Activated CD8-positive, alpha-beta T cell treated with anti-CD3 and anti-CD28 coated beads for 36 hours (primary cell): ENCODE results near the gene PKNOX2. TPM values are rescaled to one million over a fixed set of nuclear protein-coding genes. Genes with fewer than 3 reads are reported as not detected.

Source experiments
- ATAC-seq: fragments of 200-7000 bp; cut with Tn5 transposase; one replicate; pipeline ENCODE4 v1.10.0; 2021; ENCODE audit warnings: mild to moderate bottlenecking, moderate library complexity
- CTCF ChIA-PET: fragments of 350-600 bp; sonication (Branson Sonifier 250); formaldehyde crosslinking; loops from one replicate; lab custom pipeline; 2021; ENCODE audit warnings: antibody characterized with exemption; lab: Charles Lee
- POLR2A ChIA-PET: fragments of 350-600 bp; sonication (Branson Sonifier 250); formaldehyde crosslinking; loops from one replicate; lab custom pipeline; 2021; ENCODE audit warnings: antibody characterized with exemption; lab: Charles Lee
- DNase-seq: peaks from one replicate; pipeline ENCODE4 v3.0.0-alpha.2; 2020
- H3K27ac Mint-ChIP-seq: one replicate; pipeline ENCODE4 v1.8.0; 2021; ENCODE audit warnings: mild to moderate bottlenecking, mixed read lengths
- H3K27me3 Mint-ChIP-seq: one replicate; pipeline ENCODE4 v1.8.0; 2021; ENCODE audit warnings: mixed read lengths
- H3K36me3 Mint-ChIP-seq: one replicate; pipeline ENCODE4 v1.8.0; 2021; ENCODE audit warnings: low read depth, mixed read lengths
- H3K4me1 Mint-ChIP-seq: one replicate; pipeline ENCODE4 v1.8.0; 2021; ENCODE audit warnings: low read depth, mixed read lengths
- H3K4me3 Mint-ChIP-seq: one replicate; pipeline ENCODE4 v1.8.0; 2021; ENCODE audit warnings: mild to moderate bottlenecking, moderate library complexity, mixed read lengths
- H3K9me3 Mint-ChIP-seq: one replicate; pipeline ENCODE4 v1.8.0; 2021; ENCODE audit warnings: mixed read lengths
- intact Hi-C: fragments of 100-400 bp; cut with micrococcal nuclease; formaldehyde crosslinking; loops from one replicate; pipeline ENCODE4 v1.10.0; 2022
- total RNA-seq, 2 experiments: library from RNA; stranded (reverse); gene quantifications; one replicate each; pipeline ENCODE4 v1.2.3, GENCODE V29; 2021
- TF ChIP-seq, protein P1 (sequence below): fragments of 200-600 bp; IDR thresholded peaks from one replicate; pipeline ENCODE4 v1.8.0; 2022; ENCODE audit warnings: antibody characterized with exemption, mild to moderate bottlenecking

PKNOX2 gene
- total RNA-seq, 2 experiments from 2014 or later: not detected

GRCh38 chr11:125193841-125194240 is 29.3 kb downstream of the PKNOX2 start:
- Mint-ChIP-seq H3K36me3 (no peaks in the 10 kb centered on the region), H3K27me3 (peaks cover 34% of the 10 kb centered on the region), H3K9me3 (no peaks in the 10 kb centered on the region), H3K4me3 (no peak overlapping the region), H3K4me1 (no peaks in the 10 kb centered on the region), H3K27ac (no peak overlapping the region)
- ATAC-seq (no peak), DNase-seq (no peak)
- TF ChIP-seq, protein P1, sequence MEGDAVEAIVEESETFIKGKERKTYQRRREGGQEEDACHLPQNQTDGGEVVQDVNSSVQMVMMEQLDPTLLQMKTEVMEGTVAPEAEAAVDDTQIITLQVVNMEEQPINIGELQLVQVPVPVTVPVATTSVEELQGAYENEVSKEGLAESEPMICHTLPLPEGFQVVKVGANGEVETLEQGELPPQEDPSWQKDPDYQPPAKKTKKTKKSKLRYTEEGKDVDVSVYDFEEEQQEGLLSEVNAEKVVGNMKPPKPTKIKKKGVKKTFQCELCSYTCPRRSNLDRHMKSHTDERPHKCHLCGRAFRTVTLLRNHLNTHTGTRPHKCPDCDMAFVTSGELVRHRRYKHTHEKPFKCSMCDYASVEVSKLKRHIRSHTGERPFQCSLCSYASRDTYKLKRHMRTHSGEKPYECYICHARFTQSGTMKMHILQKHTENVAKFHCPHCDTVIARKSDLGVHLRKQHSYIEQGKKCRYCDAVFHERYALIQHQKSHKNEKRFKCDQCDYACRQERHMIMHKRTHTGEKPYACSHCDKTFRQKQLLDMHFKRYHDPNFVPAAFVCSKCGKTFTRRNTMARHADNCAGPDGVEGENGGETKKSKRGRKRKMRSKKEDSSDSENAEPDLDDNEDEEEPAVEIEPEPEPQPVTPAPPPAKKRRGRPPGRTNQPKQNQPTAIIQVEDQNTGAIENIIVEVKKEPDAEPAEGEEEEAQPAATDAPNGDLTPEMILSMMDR: no peak
- CTCF ChIA-PET: no interaction called here
- intact Hi-C loops: no loop called here
- POLR2A ChIA-PET: no interaction called here

DNA sequence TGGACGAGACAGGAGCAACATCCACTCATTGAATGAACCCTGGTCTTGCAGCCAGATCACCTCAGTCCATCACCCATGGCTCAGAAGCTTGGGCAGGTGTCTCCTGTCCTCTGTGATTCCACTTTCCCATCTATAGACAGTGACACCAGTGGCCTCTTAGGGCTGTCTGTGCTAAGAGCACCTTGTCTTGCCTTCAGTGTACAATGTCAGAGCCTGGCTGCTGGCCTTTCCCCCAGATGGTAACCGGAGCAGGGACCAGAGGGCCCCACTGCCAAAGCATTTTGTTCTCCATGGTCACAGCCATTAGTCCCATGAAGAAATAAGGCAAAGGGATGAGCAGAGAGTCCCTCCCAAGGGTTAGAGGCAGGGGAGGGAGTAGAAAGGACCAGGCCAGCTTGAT is 35.4 kb downstream of the PKNOX2 start:
- Mint-ChIP-seq H3K36me3 (no peaks in the 10 kb centered on the region), H3K27me3 (peaks cover 11% of the 10 kb centered on the region), H3K4me3 (no peak overlapping the region), H3K4me1 (no peaks in the 10 kb centered on the region), H3K9me3 (no peaks in the 10 kb centered on the region), H3K27ac (no peak overlapping the region)
- ATAC-seq: no peak
- TF ChIP-seq, protein P1: no peak
- POLR2A ChIA-PET: no interaction called here
- CTCF ChIA-PET: no interaction called here
- intact Hi-C loops: no loop called here
- DNase-seq: no peak

GRCh38 chr11:125200441-125200840 is 35.9 kb downstream of the PKNOX2 start:
- peaks cover 12% of the 10 kb centered on the region for H3K27me3 Mint-ChIP-seq
- ChIA-PET POLR2A (no interaction called here), CTCF (no interaction called here)
- H3K4me3 Mint-ChIP-seq: no peak overlapping the region
- no peaks in the 10 kb centered on the region for H3K4me1 Mint-ChIP-seq
- no peak for ATAC-seq
- no peaks in the 10 kb centered on the region for H3K9me3 Mint-ChIP-seq
- TF ChIP-seq, protein P1: no peak
- DNase-seq: no peak
- no peaks in the 10 kb centered on the region for H3K36me3 Mint-ChIP-seq
- intact Hi-C loops: no loop called here
- H3K27ac Mint-ChIP-seq: no peak overlapping the region

GRCh38 chr11:125201525-125202141 is 37.1 kb downstream of the PKNOX2 start:
- H3K4me1 Mint-ChIP-seq: no peaks in the 10 kb centered on the region
- no peak overlapping the region for H3K4me3 Mint-ChIP-seq
- no peak for ATAC-seq

DNA sequence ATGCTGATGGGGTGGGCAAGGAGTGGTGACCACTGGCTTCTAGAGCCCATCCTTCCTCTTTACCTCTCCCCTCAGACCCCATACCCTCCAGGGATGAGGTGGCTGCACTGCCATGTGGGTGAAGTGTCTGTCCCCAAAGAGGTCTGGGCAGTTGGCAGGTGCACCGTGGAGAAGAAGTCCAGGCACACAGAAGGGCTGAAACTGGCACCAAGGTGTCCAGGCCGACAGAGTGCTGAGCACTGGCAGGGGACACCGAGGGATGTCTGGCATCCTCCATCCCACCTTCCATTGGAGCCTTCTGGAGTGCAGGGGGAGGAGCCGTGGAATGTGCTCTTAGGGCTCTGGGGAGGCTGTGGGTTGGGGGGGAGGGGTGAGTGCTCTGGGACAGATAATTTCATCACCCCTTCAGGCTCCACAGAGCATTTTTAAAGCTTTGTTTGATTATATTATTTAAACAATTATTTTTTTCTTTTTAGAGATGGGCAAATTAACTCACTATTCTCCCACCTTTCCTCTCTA is 37.9 kb downstream of the PKNOX2 start:
- no peaks in the 10 kb centered on the region for H3K4me1 Mint-ChIP-seq
- no peak for DNase-seq
- TF ChIP-seq, protein P1: no peak
- no peak for ATAC-seq
- H3K36me3 Mint-ChIP-seq: no peaks in the 10 kb centered on the region
- peaks cover 12% of the 10 kb centered on the region for H3K27me3 Mint-ChIP-seq
- CTCF ChIA-PET: no interaction called here
- H3K9me3 Mint-ChIP-seq: no peaks in the 10 kb centered on the region
- intact Hi-C loops: no loop called here
- POLR2A ChIA-PET: no interaction called here
- H3K4me3 Mint-ChIP-seq: no peak overlapping the region
- H3K27ac Mint-ChIP-seq: no peak overlapping the region

More at GRCh38 chr11:125201525-125202141, 37.1 kb downstream of the PKNOX2 start:
- no peaks in the 10 kb centered on the region for H3K9me3 Mint-ChIP-seq
- POLR2A ChIA-PET: no interaction called here
- H3K27ac Mint-ChIP-seq: no peak overlapping the region
- CTCF ChIA-PET: no interaction called here
- H3K36me3 Mint-ChIP-seq: no peaks in the 10 kb centered on the region
- intact Hi-C loops: no loop called here
- peaks cover 12% of the 10 kb centered on the region for H3K27me3 Mint-ChIP-seq
- DNase-seq: no peak
- TF ChIP-seq, protein P1: no peak
